Stomach (tissue), 9 donors: Measurements from ENCODE around the gene ABCC1. TPM values are rescaled to one million over a fixed set of nuclear protein-coding genes. Genes with fewer than 3 reads are reported as not detected.

Experiments
- DNase-seq, 2 donors: peaks; one replicate each; pipeline versions ENCODE4 v3.0.0 to v3.0.0-alpha.2; 2013 to 2019
- H3K27ac ChIP-seq, 5 donors: fragments of 200-600 bp in 4 of 5; sonication (generic) in 4 of 5; one replicate each; pipeline ENCODE4 v1.5.1; 2013 to 2019; ENCODE audit warnings: mild to moderate bottlenecking in 1 of 5, moderate library complexity in 1 of 5
- H3K27me3 ChIP-seq, 3 donors: fragments of 200-600 bp; sonication (generic); one replicate each; pipeline ENCODE4 v1.5.1; 2017 to 2019; ENCODE audit warnings: mixed run types in 1 of 3
- H3K36me3 ChIP-seq, 4 donors: fragments of 200-600 bp; sonication (generic); 1 replicate in 3 of 4; 2 replicates in 1 of 4; pipeline ENCODE4 v1.5.1; 2016 to 2019
- H3K4me1 ChIP-seq, 4 donors: fragments of 200-600 bp; sonication (generic); one replicate each; pipeline ENCODE4 v1.5.1; 2016 to 2019
- H3K4me3 ChIP-seq, 4 donors: fragments of 200-600 bp; sonication (generic) in 3 of 4; one replicate each; pipeline ENCODE4 v1.5.1; 2016 to 2019; ENCODE audit warnings: mild to moderate bottlenecking in 1 of 4
- H3K9me3 ChIP-seq, 4 donors: fragments of 200-600 bp; sonication (generic); one replicate each; pipeline ENCODE4 v1.5.1; 2016 to 2019
- CTCF ChIP-seq, 7 experiments: fragments of 450-650 bp in 4 of 7; fragments of 200-600 bp in 3 of 7; sonication (generic) in 3 of 7; IDR thresholded peaks; one replicate each; pipeline ENCODE4 v1.5.1; 2016 to 2019; ENCODE audit warnings: antibody characterized with exemption in 7 of 7, control low read depth in 2 of 7, mild to moderate bottlenecking in 1 of 7
- EP300 ChIP-seq: sonication (generic); formaldehyde crosslinking; IDR thresholded peaks from one replicate; pipeline ENCODE4 v1.6.1; 2017; ENCODE audit warnings: antibody characterized with exemption
- POLR2A ChIP-seq, 4 donors: fragments of 450-650 bp; IDR thresholded peaks; one replicate each; pipeline ENCODE4 v1.6.1; 2016; ENCODE audit warnings: antibody characterized with exemption in 4 of 4, control low read depth in 2 of 4, mild to moderate bottlenecking in 1 of 4, moderate library complexity in 1 of 4
- POLR2AphosphoS5 ChIP-seq, 3 donors: sonication (generic); formaldehyde crosslinking; IDR thresholded peaks; one replicate each; pipeline ENCODE4 v1.6.1; 2016; ENCODE audit warnings: antibody characterized with exemption in 3 of 3
- WGBS, 5 donors: extraction: QIAGEN DNeasy Blood & Tissue Kit in 3 of 5; methylation state at CpG; one replicate each; pipeline versions ENCODE4 v1.1.5 to v1.1.7; 2013 to 2018; 5-methylcytosine and 5-hydroxymethylcytosine counted together
- intact Hi-C: fragments of 100-400 bp; cut with DNase I; formaldehyde crosslinking; loops from one replicate; pipeline ENCODE4 v1.15.1; 2023; ENCODE audit warnings: low total_unique reads
- polyA plus RNA-seq, 3 donors: library from polyadenylated mRNA; stranded (reverse); fragments of 200-250 nt; gene quantifications; one replicate each; pipeline ENCODE4 v1.2.3, GENCODE V29; 2013
- total RNA-seq, 5 donors: library from RNA; depleted of rRNA; stranded (reverse); fragments of >200 nt; gene quantifications; one replicate each; pipeline versions ENCODE4 v1.1.0 to v1.2.3, GENCODE V29; 2014 to 2016
- donor health status: healthy with polysubstance abuse.
- donor health status: Bipolar disorder and iron deficiency.
- donor health status: healthy.

Gene ABCC1
- total and polyA plus RNA-seq, 8 donors: 2.3 to 105 (median 24.9) TPM

- WGBS, 5 donors: 63 to 82% (median 75%) methylated on average over 10 of the region's 10 CpGs
- intact Hi-C loops: no loop called here
- Histone ChIP-seq H3K27ac (peak overlapping the region in 2 of 5 donors; percentile 14 to 80), H3K27me3 (no peaks in the 10 kb centered on the region), H3K9me3 (peaks cover 3 to 8% (median 8%) of the 10 kb centered on the region in 4 donors), H3K36me3 (peaks cover 67 to 100% (median 96%) of the 10 kb centered on the region in 4 donors), H3K4me3 (no peak overlapping the region), H3K4me1 (peaks cover 0 to 44% (median 26%) of the 10 kb centered on the region in 4 donors)
- TF ChIP-seq EP300 (no peak), CTCF (IDR thresholded peaks at IDR 0.05) (no peak)
- no peak for DNase-seq
These were observed 131.1 kb downstream of the ABCC1 start for GRCh38 chr16:16080465-16081065.

- Histone ChIP-seq H3K9me3 (peaks cover 3 to 8% (median 8%) of the 10 kb centered on the region in 4 donors), H3K4me3 (no peak overlapping the region), H3K4me1 (peaks cover 0 to 38% (median 23%) of the 10 kb centered on the region in 4 donors), H3K27me3 (no peaks in the 10 kb centered on the region), H3K27ac (peak overlapping the region in 2 of 5 donors; percentile 14 to 80), H3K36me3 (peaks cover 64 to 100% (median 96%) of the 10 kb centered on the region in 4 donors)
- TF ChIP-seq EP300 (no peak), POLR2AphosphoS5 (IDR thresholded peaks at IDR 0.05) (no peak), CTCF (IDR thresholded peaks at IDR 0.05) (no peak), POLR2A (IDR thresholded peaks at IDR 0.05) (no peak)
- 56 to 69% (median 58%) methylated on average over 3 of the region's 3 CpGs for WGBS, 5 donors
- intact Hi-C loops: no loop called here
- DNase-seq: no peak
These were observed 131.7 kb downstream of the ABCC1 start for GRCh38 chr16:16081141-16081540.

- DNase-seq: no peak
- Histone ChIP-seq H3K27ac (peak overlapping the region in 1 of 5 donors; percentile 80), H3K4me1 (peaks cover 0 to 34% (median 19%) of the 10 kb centered on the region in 4 donors), H3K27me3 (no peaks in the 10 kb centered on the region), H3K36me3 (peaks cover 67 to 100% (median 96%) of the 10 kb centered on the region in 4 donors), H3K4me3 (no peak overlapping the region), H3K9me3 (peaks cover 3 to 8% (median 8%) of the 10 kb centered on the region in 4 donors)
- WGBS, 5 donors: 86 to 95% (median 94%) methylated on average over 2 of the region's 2 CpGs
- no peak for TF ChIP-seq CTCF (IDR thresholded peaks at IDR 0.05)
- TF ChIP-seq EP300: no peak
- TF ChIP-seq POLR2AphosphoS5 (IDR thresholded peaks at IDR 0.05): no peak
- TF ChIP-seq POLR2A (IDR thresholded peaks at IDR 0.05): no peak
- intact Hi-C loops: no loop called here
These were observed 132.8 kb downstream of the ABCC1 start for GRCh38 chr16:16082255-16082654.

GRCh38 chr16:16083421-16084156, 134.2 kb downstream of the ABCC1 start:
- TF ChIP-seq POLR2A (IDR thresholded peaks at IDR 0.05) (no peak), POLR2AphosphoS5 (IDR thresholded peaks at IDR 0.05) (no peak), EP300 (no peak), CTCF (IDR thresholded peaks at IDR 0.05) (no peak)
- no peak for DNase-seq
- intact Hi-C loops: no loop called here
- Histone ChIP-seq H3K27ac (peak overlapping the region in 1 of 5 donors; percentile 10), H3K4me1 (peaks cover 0 to 38% (median 20%) of the 10 kb centered on the region in 4 donors), H3K9me3 (peaks cover 3 to 8% (median 8%) of the 10 kb centered on the region in 4 donors), H3K27me3 (no peaks in the 10 kb centered on the region), H3K4me3 (no peak overlapping the region), H3K36me3 (peaks cover 60 to 99% (median 95%) of the 10 kb centered on the region in 4 donors)
- WGBS, 5 donors: 96 to 99% (median 99%) methylated on average over 7 to 10 of the region's 10 CpGs
